GM21423 (cell line): ENCODE results near the gene APOL1.
"Not testable (repeated sequence)": the region's sequence is repeated elsewhere in the genome, so short reads cannot be mapped to it uniquely, and the experiment has no call there.

ENCODE experiments used
- ATAC-seq: cut with Tn5 transposase; IDR thresholded peaks from one replicate; pipeline ENCODE4 v1.9.1; 2021; ENCODE audit warnings: mild to moderate bottlenecking, moderate library complexity; ENCODE audit not compliant: unreplicated experiment

APOL1 gene

GRCh38 chr22:36290391-36291075 is 37.6 kb downstream of the APOL1 start:
- not testable (repeated sequence) for ATAC-seq

GRCh38 chr22:36291831-36292740 is 39.2 kb downstream of the APOL1 start:
- ATAC-seq: no peak

GRCh38 chr22:36292823-36293530 is 40.0 kb downstream of the APOL1 start:
- ATAC-seq: no peak

GRCh38 chr22:36293606-36294292 is 40.8 kb downstream of the APOL1 start:
- ATAC-seq: no peak

- ATAC-seq: no peak
Measured at GRCh38 chr22:36294293-36294620, 41.3 kb downstream of the APOL1 start.

- no peak for ATAC-seq
Measured at GRCh38 chr22:36294801-36295200, 41.9 kb downstream of the APOL1 start.

GRCh38 chr22:36295247-36295646 is 42.3 kb downstream of the APOL1 start:
- ATAC-seq: no peak

- no peak for ATAC-seq
Measured at GRCh38 chr22:36296690-36297089, 43.8 kb downstream of the APOL1 start.

GRCh38 chr22:36297568-36297967 is 44.6 kb downstream of the APOL1 start:
- ATAC-seq: no peak

GRCh38 chr22:36298118-36298517 is 45.2 kb downstream of the APOL1 start:
- ATAC-seq: no peak

- ATAC-seq: no peak
Measured at GRCh38 chr22:36298601-36299000, 45.7 kb downstream of the APOL1 start.

- no peak for ATAC-seq
Measured at GRCh38 chr22:36299295-36299694, 46.4 kb downstream of the APOL1 start.

GRCh38 chr22:36299911-36300310 is 47.0 kb downstream of the APOL1 start:
- ATAC-seq: no peak

- ATAC-seq: no peak
Measured at GRCh38 chr22:36300396-36301212, 47.7 kb downstream of the APOL1 start.

GRCh38 chr22:36301384-36301828 is 48.5 kb downstream of the APOL1 start:
- no peak for ATAC-seq

GRCh38 chr22:36301851-36302250 is 48.9 kb downstream of the APOL1 start:
- ATAC-seq: no peak

- ATAC-seq: no peak
Measured at GRCh38 chr22:36302439-36303114, 49.6 kb downstream of the APOL1 start.

GRCh38 chr22:36303115-36303467 is 50.2 kb downstream of the APOL1 start:
- ATAC-seq: no peak

GRCh38 chr22:36303874-36304273 is 50.9 kb downstream of the APOL1 start:
- ATAC-seq: no peak

- ATAC-seq: no peak
Measured at GRCh38 chr22:36304429-36304828, 51.5 kb downstream of the APOL1 start.
